Measurements from ENCODE around the gene ME1. TPM values are rescaled to one million over a fixed set of nuclear protein-coding genes. Genes with fewer than 3 reads are reported as not detected.
"Not testable (repeated sequence)": the region's sequence is repeated elsewhere in the genome, so short reads cannot be mapped to it uniquely, and the experiment has no call there.

Gene ME1
- total RNA-seq, 5 donors from 2014 or later (not counting 1 experiment from before 2014, with no cell fraction given) = 0.10 to 1.0 (median 0.88) TPM

GRCh38 chr6:83368577-83368976 is 62.3 kb downstream of the ME1 start:
- Histone ChIP-seq H3K27me3 (replicated peaks in 1 of 2; ENCODE audit: control insufficient read depth in 2 of 2, extremely low read depth in 1 of 2, insufficient read depth in 2 of 2, low read length in 1 of 2) (no peaks in the 10 kb centered on the region), H3K4me3 (ENCODE audit: control insufficient read depth in 1 of 2, extremely low read depth in 1 of 2, low read length in 1 of 2) (no peak overlapping the region), H3K27ac (ENCODE audit: low read length) (no peak overlapping the region), H3K4me1 (ENCODE audit: control insufficient read depth in 1 of 2, extremely low read depth in 1 of 2, insufficient read depth in 2 of 2, low read length in 2 of 2) (no peaks in the 10 kb centered on the region), H3K9me3 (no peaks in the 10 kb centered on the region), H3K36me3 (ENCODE audit: control insufficient read depth in 2 of 2, extremely low read depth in 1 of 2, insufficient read depth in 1 of 2, low read length in 1 of 2) (no peaks in the 10 kb centered on the region)
- POLR2A ChIA-PET = no interaction called here
- Mint-ChIP-seq H3K27ac (no peak overlapping the region), H3K36me3 (no peaks in the 10 kb centered on the region), H3K4me3 (no peak overlapping the region), H3K4me1 (no peaks in the 10 kb centered on the region), H3K27me3 (peaks cover 0 to 4% of the 10 kb centered on the region in 2 donors), H3K9me3 (peaks cover 0 to under 1% (median under 1%) of the 10 kb centered on the region in 3 donors)
- CTCF ChIA-PET = no interaction called here
- ATAC-seq (replicated peaks in 1 of 4) (no peak), DNase-seq (no peak)

GRCh38 chr6:83367104-83367503 is 63.7 kb downstream of the ME1 start:
- Histone ChIP-seq H3K4me1 (ENCODE audit: control insufficient read depth in 1 of 2, extremely low read depth in 1 of 2, insufficient read depth in 2 of 2, low read length in 2 of 2) (no peaks in the 10 kb centered on the region), H3K27ac (ENCODE audit: low read length) (no peak overlapping the region), H3K27me3 (replicated peaks in 1 of 2; ENCODE audit: control insufficient read depth in 2 of 2, extremely low read depth in 1 of 2, insufficient read depth in 2 of 2, low read length in 1 of 2) (no peaks in the 10 kb centered on the region), H3K36me3 (ENCODE audit: control insufficient read depth in 2 of 2, extremely low read depth in 1 of 2, insufficient read depth in 1 of 2, low read length in 1 of 2) (no peaks in the 10 kb centered on the region), H3K9me3 (no peaks in the 10 kb centered on the region), H3K4me3 (ENCODE audit: control insufficient read depth in 1 of 2, extremely low read depth in 1 of 2, low read length in 1 of 2) (no peak overlapping the region)
- Mint-ChIP-seq H3K27me3 (peaks cover 0 to 4% of the 10 kb centered on the region in 2 donors), H3K27ac (no peak overlapping the region), H3K4me1 (no peaks in the 10 kb centered on the region), H3K4me3 (no peak overlapping the region), H3K9me3 (no peaks in the 10 kb centered on the region), H3K36me3 (no peaks in the 10 kb centered on the region)
- ATAC-seq (replicated peaks in 1 of 4) = no peak
- no CpG with 5 or more reads among the region's 1 CpG for WGBS (ENCODE audit: insufficient coverage)
- DNase-seq = no peak
- ChIA-PET POLR2A (interaction anchor here (0.6 kb wide), 2 partner anchors 16 to 343 kb away, joined by 3 read pairs; no protein-coding TSS in a partner anchor), CTCF (no interaction called here)

GRCh38 chr6:83365931-83366330 is 64.9 kb downstream of the ME1 start:
- ChIA-PET POLR2A (no interaction called here), CTCF (no interaction called here)
- Histone ChIP-seq H3K27me3 (replicated peaks in 1 of 2; ENCODE audit: control insufficient read depth in 2 of 2, extremely low read depth in 1 of 2, insufficient read depth in 2 of 2, low read length in 1 of 2) (no peaks in the 10 kb centered on the region), H3K27ac (ENCODE audit: low read length) (no peak overlapping the region), H3K9me3 (no peaks in the 10 kb centered on the region), H3K36me3 (ENCODE audit: control insufficient read depth in 2 of 2, extremely low read depth in 1 of 2, insufficient read depth in 1 of 2, low read length in 1 of 2) (no peaks in the 10 kb centered on the region), H3K4me1 (ENCODE audit: control insufficient read depth in 1 of 2, extremely low read depth in 1 of 2, insufficient read depth in 2 of 2, low read length in 2 of 2) (no peaks in the 10 kb centered on the region), H3K4me3 (ENCODE audit: control insufficient read depth in 1 of 2, extremely low read depth in 1 of 2, low read length in 1 of 2) (no peak overlapping the region)
- H3K27ac Mint-ChIP-seq = no peak overlapping the region
- no peaks in the 10 kb centered on the region for H3K36me3 Mint-ChIP-seq
- DNase-seq = no peak
- whole genome bisulfite sequencing (ENCODE audit: insufficient coverage) = 88% methylated on average over 1 of the region's 1 CpG
- peaks cover 0 to 4% of the 10 kb centered on the region in 2 donors for H3K27me3 Mint-ChIP-seq
- no peaks in the 10 kb centered on the region for H3K4me1 Mint-ChIP-seq
- H3K9me3 Mint-ChIP-seq = no peaks in the 10 kb centered on the region
- ATAC-seq (replicated peaks in 1 of 4) = no peak
- no peak overlapping the region for H3K4me3 Mint-ChIP-seq

GRCh38 chr6:83362349-83362748 is 68.5 kb downstream of the ME1 start:
- H3K27ac Mint-ChIP-seq; ATAC-seq (replicated peaks in 1 of 4); H3K9me3 ChIP-seq; H3K4me1 ChIP-seq (ENCODE audit: control insufficient read depth in 1 of 2, extremely low read depth in 1 of 2, insufficient read depth in 2 of 2, low read length in 2 of 2); H3K27me3 Mint-ChIP-seq; H3K27me3 ChIP-seq (replicated peaks in 1 of 2; ENCODE audit: control insufficient read depth in 2 of 2, extremely low read depth in 1 of 2, insufficient read depth in 2 of 2, low read length in 1 of 2); H3K9me3 Mint-ChIP-seq; H3K36me3 ChIP-seq (ENCODE audit: control insufficient read depth in 2 of 2, extremely low read depth in 1 of 2, insufficient read depth in 1 of 2, low read length in 1 of 2); H3K4me3 ChIP-seq (ENCODE audit: control insufficient read depth in 1 of 2, extremely low read depth in 1 of 2, low read length in 1 of 2); DNase-seq; CTCF ChIA-PET; H3K4me1 Mint-ChIP-seq; H3K4me3 Mint-ChIP-seq; H3K36me3 Mint-ChIP-seq; POLR2A ChIA-PET; H3K27ac ChIP-seq (ENCODE audit: low read length): not testable (repeated sequence)
- WGBS (ENCODE audit: insufficient coverage) = 83% methylated on average over 6 of the region's 6 CpGs

- H3K27me3 Mint-ChIP-seq = no peaks in the 10 kb centered on the region
- Histone ChIP-seq H3K9me3 (no peaks in the 10 kb centered on the region), H3K27me3 (replicated peaks in 1 of 2; ENCODE audit: control insufficient read depth in 2 of 2, extremely low read depth in 1 of 2, insufficient read depth in 2 of 2, low read length in 1 of 2) (no peaks in the 10 kb centered on the region), H3K4me3 (ENCODE audit: control insufficient read depth in 1 of 2, extremely low read depth in 1 of 2, low read length in 1 of 2) (no peak overlapping the region), H3K27ac (ENCODE audit: low read length) (no peak overlapping the region), H3K36me3 (ENCODE audit: control insufficient read depth in 2 of 2, extremely low read depth in 1 of 2, insufficient read depth in 1 of 2, low read length in 1 of 2) (no peaks in the 10 kb centered on the region), H3K4me1 (ENCODE audit: control insufficient read depth in 1 of 2, extremely low read depth in 1 of 2, insufficient read depth in 2 of 2, low read length in 2 of 2) (no peaks in the 10 kb centered on the region)
- H3K36me3 Mint-ChIP-seq = no peaks in the 10 kb centered on the region
- no peak for DNase-seq
- no peak overlapping the region for H3K4me3 Mint-ChIP-seq
- no peak overlapping the region for H3K27ac Mint-ChIP-seq
- WGBS (ENCODE audit: insufficient coverage) = no CpG with 5 or more reads among the region's 3 CpGs
- no peaks in the 10 kb centered on the region for H3K4me1 Mint-ChIP-seq
- CTCF ChIA-PET = no interaction called here
- no peak for ATAC-seq (replicated peaks in 1 of 4)
- H3K9me3 Mint-ChIP-seq = peaks cover 2 to 9% (median 5%) of the 10 kb centered on the region in 3 donors
- POLR2A ChIA-PET = no interaction called here
These were observed 71.2 kb downstream of the ME1 start for GRCh38 chr6:83359638-83360037.

GRCh38 chr6:83354747-83355146 is 76.1 kb downstream of the ME1 start:
- no peaks in the 10 kb centered on the region for H3K36me3 Mint-ChIP-seq
- peaks cover 2 to 7% (median 3%) of the 10 kb centered on the region in 3 donors for H3K9me3 Mint-ChIP-seq
- POLR2A ChIA-PET = no interaction called here
- H3K4me3 Mint-ChIP-seq = no peak overlapping the region
- H3K27ac ChIP-seq (ENCODE audit: low read length) = no peak overlapping the region
- CTCF ChIA-PET = no interaction called here
- H3K27me3 ChIP-seq (replicated peaks in 1 of 2; ENCODE audit: control insufficient read depth in 2 of 2, extremely low read depth in 1 of 2, insufficient read depth in 2 of 2, low read length in 1 of 2) = no peaks in the 10 kb centered on the region
- no peak for ATAC-seq (replicated peaks in 1 of 4)
- DNase-seq = no peak
- H3K27ac Mint-ChIP-seq = no peak overlapping the region
- no peaks in the 10 kb centered on the region for H3K27me3 Mint-ChIP-seq
- H3K4me3 ChIP-seq (ENCODE audit: control insufficient read depth in 1 of 2, extremely low read depth in 1 of 2, low read length in 1 of 2) = no peak overlapping the region
- H3K4me1 ChIP-seq (ENCODE audit: control insufficient read depth in 1 of 2, extremely low read depth in 1 of 2, insufficient read depth in 2 of 2, low read length in 2 of 2) = no peaks in the 10 kb centered on the region
- H3K36me3 ChIP-seq (ENCODE audit: control insufficient read depth in 2 of 2, extremely low read depth in 1 of 2, insufficient read depth in 1 of 2, low read length in 1 of 2) = no peaks in the 10 kb centered on the region
- no CpG with 5 or more reads among the region's 1 CpG for WGBS (ENCODE audit: insufficient coverage)
- no peaks in the 10 kb centered on the region for H3K4me1 Mint-ChIP-seq
- H3K9me3 ChIP-seq = no peaks in the 10 kb centered on the region

GRCh38 chr6:83352424-83353061 is 78.3 kb downstream of the ME1 start:
- H3K4me3 ChIP-seq (ENCODE audit: control insufficient read depth in 1 of 2, extremely low read depth in 1 of 2, low read length in 1 of 2) = no peak overlapping the region
- DNase-seq (no peak), ATAC-seq (replicated peaks in 1 of 4) (no peak)
- H3K36me3 ChIP-seq (ENCODE audit: control insufficient read depth in 2 of 2, extremely low read depth in 1 of 2, insufficient read depth in 1 of 2, low read length in 1 of 2) = no peaks in the 10 kb centered on the region
- H3K9me3 ChIP-seq = no peaks in the 10 kb centered on the region
- no peaks in the 10 kb centered on the region for H3K4me1 ChIP-seq (ENCODE audit: control insufficient read depth in 1 of 2, extremely low read depth in 1 of 2, insufficient read depth in 2 of 2, low read length in 2 of 2)
- no peak overlapping the region for H3K4me3 Mint-ChIP-seq
- no peak overlapping the region for H3K27ac ChIP-seq (ENCODE audit: low read length)
- POLR2A ChIA-PET = no interaction called here
- WGBS (ENCODE audit: insufficient coverage) = no CpG with 5 or more reads among the region's 3 CpGs
- no peaks in the 10 kb centered on the region for H3K4me1 Mint-ChIP-seq
- H3K9me3 Mint-ChIP-seq = no peaks in the 10 kb centered on the region
- H3K27me3 Mint-ChIP-seq = no peaks in the 10 kb centered on the region
- H3K36me3 Mint-ChIP-seq = no peaks in the 10 kb centered on the region
- CTCF ChIA-PET = no interaction called here
- no peaks in the 10 kb centered on the region for H3K27me3 ChIP-seq (replicated peaks in 1 of 2; ENCODE audit: control insufficient read depth in 2 of 2, extremely low read depth in 1 of 2, insufficient read depth in 2 of 2, low read length in 1 of 2)
- no peak overlapping the region for H3K27ac Mint-ChIP-seq

Data from T-cell (primary cell).